ENCODE data around the gene PHF11. TPM values are rescaled to one million over a fixed set of nuclear protein-coding genes. Genes with fewer than 3 reads are reported as not detected.

PHF11 gene
- total and polyA plus RNA-seq, 2 of the 13 experiments (the other 11 are each of a cell fraction or from before 2014, with no cell fraction given) = 15.8 to 22.0 TPM

DNA sequence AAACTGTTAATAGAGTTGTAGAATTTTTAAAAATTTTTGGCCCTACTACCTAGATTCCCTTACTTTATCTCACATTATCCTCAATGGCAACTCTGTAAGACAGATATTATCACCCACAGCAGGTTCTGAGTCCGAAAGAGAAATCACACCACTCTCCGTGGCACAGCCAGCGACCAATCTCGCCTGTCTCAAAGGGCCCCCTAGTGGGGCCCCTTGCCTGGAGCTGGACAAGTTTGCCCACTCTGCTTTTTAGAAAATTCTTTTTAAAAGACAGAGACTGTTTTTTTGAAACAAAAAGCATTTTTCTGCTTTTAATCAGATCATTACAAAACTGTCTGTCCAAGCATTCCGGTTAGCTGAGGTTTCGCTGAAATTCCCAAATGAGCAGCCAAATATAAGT is 21.7 kb downstream of the PHF11 start:
- no peak overlapping the region for H3K4me3 ChIP-seq (replicated peaks in 1 of 3; ENCODE audit: insufficient read depth in 1 of 3, low read depth in 2 of 3, low read length in 3 of 3)
- FAIRE-seq (no peak), ATAC-seq (peak; percentile 80), DNase-seq (ENCODE audit: low spot score) (peak; percentile 26)
- WGBS (ENCODE audit: low lambda C conversion rate) = 85% methylated on average over 6 of the region's 6 CpGs
- no peaks in the 10 kb centered on the region for H3K9me3 ChIP-seq (ENCODE audit: low read length)
- peaks cover 3 to 12% of the 10 kb centered on the region in 2 experiments; a peak in 4 of 5 replicates for H3K36me3 ChIP-seq (replicated peaks in 1 of 2; ENCODE audit: control insufficient read depth in 1 of 2, insufficient read depth in 2 of 2, low read length in 2 of 2)
- BruUV-seq (replicated peaks) = no TSS peak
- H3K79me2 ChIP-seq (ENCODE audit: insufficient read depth, low read length) = no peaks in the 10 kb centered on the region
- TF ChIP-seq RAD21 (CRISPR knock-in tag; IDR thresholded peaks at IDR 0.05) (peak; percentile 18; the same call in 1 of the 2 replicates), STAG1 (CRISPR knock-in tag; IDR thresholded peaks at IDR 0.05) (peak; percentile 52), SMC3 (IDR thresholded peaks at IDR 0.05; ENCODE audit: low read length) (peak; percentile 24; the same call in 1 of the 2 replicates), HES4 (CRISPR knock-in tag; IDR thresholded peaks at IDR 0.05; ENCODE audit: borderline replicate concordance) (no peak)
- TF ChIP-seq, protein P1, sequence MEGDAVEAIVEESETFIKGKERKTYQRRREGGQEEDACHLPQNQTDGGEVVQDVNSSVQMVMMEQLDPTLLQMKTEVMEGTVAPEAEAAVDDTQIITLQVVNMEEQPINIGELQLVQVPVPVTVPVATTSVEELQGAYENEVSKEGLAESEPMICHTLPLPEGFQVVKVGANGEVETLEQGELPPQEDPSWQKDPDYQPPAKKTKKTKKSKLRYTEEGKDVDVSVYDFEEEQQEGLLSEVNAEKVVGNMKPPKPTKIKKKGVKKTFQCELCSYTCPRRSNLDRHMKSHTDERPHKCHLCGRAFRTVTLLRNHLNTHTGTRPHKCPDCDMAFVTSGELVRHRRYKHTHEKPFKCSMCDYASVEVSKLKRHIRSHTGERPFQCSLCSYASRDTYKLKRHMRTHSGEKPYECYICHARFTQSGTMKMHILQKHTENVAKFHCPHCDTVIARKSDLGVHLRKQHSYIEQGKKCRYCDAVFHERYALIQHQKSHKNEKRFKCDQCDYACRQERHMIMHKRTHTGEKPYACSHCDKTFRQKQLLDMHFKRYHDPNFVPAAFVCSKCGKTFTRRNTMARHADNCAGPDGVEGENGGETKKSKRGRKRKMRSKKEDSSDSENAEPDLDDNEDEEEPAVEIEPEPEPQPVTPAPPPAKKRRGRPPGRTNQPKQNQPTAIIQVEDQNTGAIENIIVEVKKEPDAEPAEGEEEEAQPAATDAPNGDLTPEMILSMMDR (CRISPR knock-in tag; IDR thresholded peaks at IDR 0.05) = peak; percentile 34
- CTCF ChIA-PET (ENCODE audit: low intra/inter-chr PET ratio, low total read pairs) = interaction anchor here (2.1 kb wide), 1 partner anchor 96 kb away, joined by 18 read pairs; no protein-coding TSS in a partner anchor
- intact Hi-C loops (cut with micrococcal nuclease; ENCODE audit: unreplicated experiment) = loop anchor here (1.0 to 2.0 kb wide), 2 partner anchors 89 to 96 kb away; no protein-coding TSS in a partner anchor
- H2AFZ ChIP-seq (ENCODE audit: low read length) = no peak overlapping the region
- in situ Hi-C loops (cut with HindIII; ENCODE audit: extremely low pct_ligation_motif_present, low pct_unique_long_range_greater_than_20kb) = no loop called here
- peaks cover 10% of the 10 kb centered on the region for H3K4me1 ChIP-seq (ENCODE audit: insufficient read depth, low read length)
- no peak overlapping the region for H3K4me2 ChIP-seq (ENCODE audit: low read depth, low read length)
- no peaks in the 10 kb centered on the region for H4K20me1 ChIP-seq (ENCODE audit: insufficient read depth, low read length)
- no peak overlapping the region for H3K9ac ChIP-seq (ENCODE audit: insufficient read depth, low read depth, low read length)
- POLR2A ChIA-PET = no interaction called here
- no peak overlapping the region for H3K27ac ChIP-seq (ENCODE audit: extremely low read length, insufficient read depth, low read length)
- H3K27me3 ChIP-seq (ENCODE audit: control insufficient read depth in 1 of 2, insufficient read depth in 2 of 2, low read length in 2 of 2) = no peaks in the 10 kb centered on the region

DNA sequence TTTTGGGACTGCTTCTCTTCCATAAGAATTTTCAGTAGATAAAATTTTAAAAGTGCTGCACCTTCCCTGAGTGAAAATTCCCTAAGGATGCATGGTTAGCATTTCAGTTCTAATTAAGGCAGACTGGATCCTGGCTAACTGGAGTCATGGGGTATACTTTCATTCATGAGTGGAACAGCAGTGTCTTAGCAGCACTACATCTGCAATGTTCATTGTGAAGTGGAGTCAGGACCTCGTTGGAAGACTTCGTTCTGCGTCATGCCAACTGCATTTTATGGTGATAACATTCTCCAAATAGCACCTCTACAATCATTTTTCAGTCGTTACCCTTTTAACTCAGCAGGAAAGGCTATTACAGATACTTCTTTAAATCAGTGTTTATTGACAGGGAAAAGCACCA is 25.5 kb downstream of the PHF11 start:
- Histone ChIP-seq H3K9me3 (ENCODE audit: low read length) (no peaks in the 10 kb centered on the region), H3K27ac (ENCODE audit: extremely low read length, insufficient read depth, low read length) (no peak overlapping the region), H3K4me3 (replicated peaks in 1 of 3; ENCODE audit: insufficient read depth in 1 of 3, low read depth in 2 of 3, low read length in 3 of 3) (no peak overlapping the region), H4K20me1 (ENCODE audit: insufficient read depth, low read length) (no peaks in the 10 kb centered on the region), H3K79me2 (ENCODE audit: insufficient read depth, low read length) (no peaks in the 10 kb centered on the region), H3K4me1 (ENCODE audit: insufficient read depth, low read length) (peaks cover 10% of the 10 kb centered on the region), H3K4me2 (ENCODE audit: low read depth, low read length) (no peak overlapping the region), H3K9ac (ENCODE audit: insufficient read depth, low read depth, low read length) (no peak overlapping the region), H3K36me3 (replicated peaks in 1 of 2; ENCODE audit: control insufficient read depth in 1 of 2, insufficient read depth in 2 of 2, low read length in 2 of 2) (peaks cover 2 to 5% of the 10 kb centered on the region in 2 experiments; a peak in 2 of 5 replicates), H2AFZ (ENCODE audit: low read length) (no peak overlapping the region), H3K27me3 (ENCODE audit: control insufficient read depth in 1 of 2, insufficient read depth in 2 of 2, low read length in 2 of 2) (no peaks in the 10 kb centered on the region)
- intact Hi-C loops (cut with micrococcal nuclease; ENCODE audit: unreplicated experiment) = no loop called here
- in situ Hi-C loops (cut with HindIII; ENCODE audit: extremely low pct_ligation_motif_present, low pct_unique_long_range_greater_than_20kb) = no loop called here
- DNase-seq (ENCODE audit: low spot score) (no peak), FAIRE-seq (no peak), ATAC-seq (no peak)
- BruUV-seq (replicated peaks) = TSS peak; percentile 27
- ChIA-PET CTCF (ENCODE audit: low intra/inter-chr PET ratio, low total read pairs) (no interaction called here), POLR2A (no interaction called here)
- 92% methylated on average over 4 of the region's 4 CpGs for WGBS (ENCODE audit: low lambda C conversion rate)
- TF ChIP-seq SIN3A (IDR thresholded peaks at IDR 0.05; ENCODE audit: borderline replicate concordance, low read depth, low read length) = no peak
- TF ChIP-seq ARID2 (CRISPR knock-in tag; IDR thresholded peaks at IDR 0.05; ENCODE audit: borderline replicate concordance) = no peak
- no peak for TF ChIP-seq RFXANK (CRISPR knock-in tag; IDR thresholded peaks at IDR 0.05)
- TF ChIP-seq TSC22D2 (CRISPR knock-in tag; IDR thresholded peaks at IDR 0.05; ENCODE audit: borderline replicate concordance) = no peak
- TF ChIP-seq, protein P2, sequence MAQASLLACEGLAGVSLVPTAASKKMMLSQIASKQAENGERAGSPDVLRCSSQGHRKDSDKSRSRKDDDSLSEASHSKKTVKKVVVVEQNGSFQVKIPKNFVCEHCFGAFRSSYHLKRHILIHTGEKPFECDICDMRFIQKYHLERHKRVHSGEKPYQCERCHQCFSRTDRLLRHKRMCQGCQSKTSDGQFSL (CRISPR knock-in tag; IDR thresholded peaks at IDR 0.05) = no peak
- TF ChIP-seq GABPB1 (CRISPR knock-in tag; IDR thresholded peaks at IDR 0.05) = no peak
- TF ChIP-seq ZNF530 (CRISPR knock-in tag; IDR thresholded peaks at IDR 0.05; ENCODE audit: low read depth) = no peak
- TF ChIP-seq ARNT2 (CRISPR knock-in tag; IDR thresholded peaks at IDR 0.05; ENCODE audit: low read depth) = no peak
- no peak for TF ChIP-seq TP53 (CRISPR knock-in tag; conservative IDR thresholded peaks at IDR 0.05)
- TF ChIP-seq NR1H2 (CRISPR knock-in tag; IDR thresholded peaks at IDR 0.05; ENCODE audit: borderline replicate concordance, low read depth) = no peak
- TF ChIP-seq U2AF1 (optimal IDR thresholded peaks at IDR 0.05; ENCODE audit: low read depth, low read length) = no peak
- TF ChIP-seq DMAP1 (CRISPR knock-in tag; IDR thresholded peaks at IDR 0.05) = no peak

All from HepG2 (cell line).